GM12892 (cell line): ENCODE data around the gene GALNTL6.

Experiments
- DNase-seq: peaks from one replicate; pipeline ENCODE4 v3.0.0; 2011; ENCODE audit not compliant: insufficient read length
- FAIRE-seq: peaks from 2 replicates; lab custom pipeline; 2011; peaks lifted over from hg19 to GRCh38; lab: Jason Lieb, UNC
- POLR2A ChIP-seq: IDR thresholded peaks from 2 replicates; pipeline ENCODE4 v1.6.1; 2011; ENCODE audit warnings: low read depth, low read length, control low read depth
- POLR2AphosphoS5 ChIP-seq: IDR thresholded peaks from 2 replicates; pipeline ENCODE4 v1.6.1; 2011; ENCODE audit warnings: low read depth, low read length, control low read depth
- TAF1 ChIP-seq: IDR thresholded peaks from 2 replicates; pipeline ENCODE4 v1.6.1; 2011; ENCODE audit warnings: low read depth, mild to moderate bottlenecking, control low read depth, low read length, borderline replicate concordance

The GALNTL6 gene

GRCh38 chr4:173076903-173077634, 1263.9 kb downstream of the GALNTL6 start:
- no peak for FAIRE-seq
- TF ChIP-seq POLR2AphosphoS5 = no peak
- TF ChIP-seq POLR2A = no peak
- TF ChIP-seq TAF1 = no peak
- no peak for DNase-seq

- FAIRE-seq (no peak), DNase-seq (no peak)
- no peak for TF ChIP-seq TAF1
- TF ChIP-seq POLR2A = no peak
- TF ChIP-seq POLR2AphosphoS5 = no peak
These were observed 1274.9 kb downstream of the GALNTL6 start for GRCh38 chr4:173088144-173088543.
